OCI-LY3 (cell line): ENCODE results near the gene EPDR1.

Experiments
- H2AFZ ChIP-seq: fragments of 200-600, 300-600 bp; shearing (Covaris generic); 2 replicates; pipeline ENCODE4 v1.6.0; 2014; ENCODE audit warnings: antibody characterized with exemption, low read depth, low read length
- H3K27ac ChIP-seq: fragments of 200-600, 300-600 bp; sonication (generic); 2 replicates; pipeline ENCODE4 v1.5.1; 2014; ENCODE audit warnings: mild to moderate bottlenecking, low read length, moderate library complexity, mixed read lengths
- H3K27me3 ChIP-seq: fragments of 200-600, 300-600 bp; sonication (generic); 2 replicates; pipeline ENCODE4 v1.6.1; 2014; ENCODE audit warnings: low read depth, low read length, mixed read lengths
- H3K36me3 ChIP-seq: fragments of 200-600, 300-600 bp; sonication (generic); replicated peaks from 2 replicates; pipeline ENCODE3; 2014; ENCODE audit warnings: low read depth, low read length, mixed read lengths
- H3K4me1 ChIP-seq: fragments of 300-600, 200-600 bp; sonication (generic); 2 replicates; pipeline ENCODE4 v1.6.1; 2014; ENCODE audit warnings: low read length, mixed read lengths
- H3K4me2 ChIP-seq: fragments of 200-600, 300-600 bp; sonication (generic); 2 replicates; pipeline ENCODE4 v1.6.1; 2014; ENCODE audit warnings: low read length, mixed read lengths
- H3K4me3 ChIP-seq: fragments of 300-600, 200-600 bp; sonication (generic); 2 replicates; pipeline ENCODE4 v1.5.1; 2014; ENCODE audit warnings: antibody characterized with exemption, mild to moderate bottlenecking, low read length, moderate library complexity
- H3K79me2 ChIP-seq: fragments of 300-600, 200-600 bp; shearing (Covaris generic); 2 replicates; pipeline ENCODE4 v1.6.1; 2014; ENCODE audit warnings: mild to moderate bottlenecking, low read length, mixed read lengths
- H3K9ac ChIP-seq: fragments of 300-600, 200-600 bp; shearing (Covaris generic); 2 replicates; pipeline ENCODE4 v1.6.0; 2014; ENCODE audit warnings: mild to moderate bottlenecking, low read length, moderate library complexity
- H3K9me3 ChIP-seq: fragments of 200-600, 300-600 bp; shearing (Covaris generic); 2 replicates; pipeline ENCODE4 v1.6.1; 2014; ENCODE audit warnings: low read length, mixed read lengths; ENCODE audit not compliant: insufficient read depth
- H4K20me1 ChIP-seq: fragments of 200-600, 300-600 bp; sonication (generic); 2 replicates; pipeline ENCODE4 v1.6.1; 2016; ENCODE audit warnings: low read length, mixed read lengths; ENCODE audit not compliant: insufficient read depth
- EZH2phosphoT487 ChIP-seq: fragments of 200-600 bp; shearing (Covaris generic); IDR thresholded peaks from 2 replicates; pipeline ENCODE4 v1.6.1; 2018; ENCODE audit warnings: antibody characterized with exemption, mixed run types, low read depth
- TF ChIP-seq, protein P1 (sequence below): fragments of 200-600, 300-600 bp; sonication (generic); IDR thresholded peaks from 2 replicates; pipeline ENCODE4 v1.5.1; 2014; ENCODE audit warnings: antibody characterized with exemption, low read length, low read depth

The EPDR1 gene

DNA sequence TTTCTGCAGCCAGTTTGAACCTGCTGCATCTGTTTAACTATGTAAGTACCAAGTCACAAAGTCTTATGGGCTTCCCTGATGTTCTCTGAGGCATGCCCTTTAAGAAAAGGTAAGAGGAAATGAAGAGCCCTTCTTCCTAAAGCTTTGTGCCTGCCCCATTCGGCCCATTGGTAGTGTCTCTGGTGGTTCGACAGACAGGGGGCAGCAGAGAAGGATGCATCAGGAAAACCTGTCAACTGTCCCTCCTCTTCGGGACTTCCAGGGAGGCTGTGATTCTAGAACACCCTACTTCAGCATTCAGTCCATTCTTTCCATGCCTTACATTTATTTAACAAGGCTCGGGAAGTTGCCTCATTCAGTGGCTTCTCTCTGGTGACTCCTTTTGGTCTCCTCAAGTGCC lies 1.9 kb upstream of the EPDR1 start:
- H3K4me3 ChIP-seq = no peak overlapping the region
- TF ChIP-seq, protein P1, sequence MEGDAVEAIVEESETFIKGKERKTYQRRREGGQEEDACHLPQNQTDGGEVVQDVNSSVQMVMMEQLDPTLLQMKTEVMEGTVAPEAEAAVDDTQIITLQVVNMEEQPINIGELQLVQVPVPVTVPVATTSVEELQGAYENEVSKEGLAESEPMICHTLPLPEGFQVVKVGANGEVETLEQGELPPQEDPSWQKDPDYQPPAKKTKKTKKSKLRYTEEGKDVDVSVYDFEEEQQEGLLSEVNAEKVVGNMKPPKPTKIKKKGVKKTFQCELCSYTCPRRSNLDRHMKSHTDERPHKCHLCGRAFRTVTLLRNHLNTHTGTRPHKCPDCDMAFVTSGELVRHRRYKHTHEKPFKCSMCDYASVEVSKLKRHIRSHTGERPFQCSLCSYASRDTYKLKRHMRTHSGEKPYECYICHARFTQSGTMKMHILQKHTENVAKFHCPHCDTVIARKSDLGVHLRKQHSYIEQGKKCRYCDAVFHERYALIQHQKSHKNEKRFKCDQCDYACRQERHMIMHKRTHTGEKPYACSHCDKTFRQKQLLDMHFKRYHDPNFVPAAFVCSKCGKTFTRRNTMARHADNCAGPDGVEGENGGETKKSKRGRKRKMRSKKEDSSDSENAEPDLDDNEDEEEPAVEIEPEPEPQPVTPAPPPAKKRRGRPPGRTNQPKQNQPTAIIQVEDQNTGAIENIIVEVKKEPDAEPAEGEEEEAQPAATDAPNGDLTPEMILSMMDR = no peak
- TF ChIP-seq EZH2phosphoT487 = no peak
- no peaks in the 10 kb centered on the region for H3K79me2 ChIP-seq
- no peaks in the 10 kb centered on the region for H4K20me1 ChIP-seq
- H3K4me1 ChIP-seq = peaks cover 5% of the 10 kb centered on the region
- H3K36me3 ChIP-seq = no peaks in the 10 kb centered on the region
- no peaks in the 10 kb centered on the region for H3K9me3 ChIP-seq
- H3K27me3 ChIP-seq = peaks cover 30% of the 10 kb centered on the region
- H3K9ac ChIP-seq = no peak overlapping the region
- H3K27ac ChIP-seq = no peak overlapping the region
- H3K4me2 ChIP-seq = no peak overlapping the region
- H2AFZ ChIP-seq = no peak overlapping the region

DNA sequence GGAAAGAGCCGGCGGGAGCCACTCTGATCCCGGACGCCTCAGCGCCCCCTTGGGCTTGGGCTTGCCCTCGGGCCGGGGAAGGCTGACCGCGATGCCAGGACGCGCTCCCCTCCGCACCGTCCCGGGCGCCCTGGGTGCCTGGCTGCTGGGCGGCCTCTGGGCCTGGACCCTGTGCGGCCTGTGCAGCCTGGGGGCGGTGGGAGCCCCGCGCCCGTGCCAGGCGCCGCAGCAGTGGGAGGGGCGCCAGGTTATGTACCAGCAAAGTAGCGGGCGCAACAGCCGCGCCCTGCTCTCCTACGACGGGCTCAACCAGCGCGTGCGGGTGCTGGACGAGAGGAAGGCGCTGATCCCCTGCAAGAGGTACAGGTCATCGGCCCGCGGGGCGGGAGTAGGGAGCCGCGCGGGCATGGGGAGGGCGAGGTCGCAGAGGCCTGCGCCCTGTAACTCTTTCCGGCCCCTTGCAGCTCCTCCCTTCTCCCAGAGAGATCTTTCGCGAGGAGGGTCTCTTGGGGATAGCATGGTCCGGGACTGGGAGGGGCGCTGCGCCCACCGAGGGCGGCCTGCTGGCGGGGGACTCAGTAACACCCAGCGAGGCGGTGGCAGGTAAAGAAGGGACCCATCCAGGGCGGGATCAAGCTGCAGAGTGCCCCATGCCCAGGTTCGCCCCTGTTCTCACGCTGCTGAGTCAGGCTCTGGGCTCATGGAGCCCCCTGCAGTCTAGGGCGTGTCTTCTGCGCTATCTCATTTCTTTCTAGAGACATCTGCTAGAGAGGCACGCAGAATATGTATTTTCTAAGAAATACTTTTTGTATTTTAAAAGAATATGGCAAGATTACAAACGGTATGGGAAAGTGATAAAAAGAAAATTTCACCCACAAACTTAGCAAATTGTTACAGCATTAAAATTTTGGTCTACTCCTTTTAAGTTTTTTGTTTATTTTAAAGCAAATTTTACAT lies 687 bp downstream of the EPDR1 start:
- Histone ChIP-seq H2AFZ (no peak overlapping the region), H4K20me1 (no peaks in the 10 kb centered on the region), H3K79me2 (no peaks in the 10 kb centered on the region), H3K4me3 (no peak overlapping the region), H3K27me3 (peaks cover 33% of the 10 kb centered on the region), H3K27ac (no peak overlapping the region), H3K36me3 (no peaks in the 10 kb centered on the region), H3K9ac (no peak overlapping the region), H3K4me1 (no peaks in the 10 kb centered on the region), H3K9me3 (0 out of 2 replicates have a peak, but pooled peaks cover 5% of the 10 kb centered on the region), H3K4me2 (no peak overlapping the region)
- TF ChIP-seq, protein P1 = no peak
- no peak for TF ChIP-seq EZH2phosphoT487

DNA sequence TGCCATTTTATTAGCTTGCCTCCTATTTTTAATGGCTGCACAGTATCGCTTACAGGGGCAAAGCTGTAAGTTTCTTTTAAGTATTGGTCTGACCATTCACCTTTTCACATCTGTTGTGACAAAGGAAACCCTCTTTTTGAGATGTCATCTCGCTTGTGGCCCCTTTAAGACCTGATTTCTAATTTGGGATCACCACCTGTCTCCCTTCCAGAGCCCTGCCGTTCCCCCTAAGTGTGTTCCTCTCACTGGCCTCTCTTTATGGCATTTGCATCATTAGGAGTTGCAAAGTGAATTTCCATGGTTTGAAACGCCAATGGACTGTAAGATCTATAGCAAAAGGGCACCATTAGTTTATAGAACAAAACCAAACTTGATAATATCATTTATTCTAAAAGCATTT lies 1.4 kb downstream of the EPDR1 start:
- no peak overlapping the region for H3K9ac ChIP-seq

DNA sequence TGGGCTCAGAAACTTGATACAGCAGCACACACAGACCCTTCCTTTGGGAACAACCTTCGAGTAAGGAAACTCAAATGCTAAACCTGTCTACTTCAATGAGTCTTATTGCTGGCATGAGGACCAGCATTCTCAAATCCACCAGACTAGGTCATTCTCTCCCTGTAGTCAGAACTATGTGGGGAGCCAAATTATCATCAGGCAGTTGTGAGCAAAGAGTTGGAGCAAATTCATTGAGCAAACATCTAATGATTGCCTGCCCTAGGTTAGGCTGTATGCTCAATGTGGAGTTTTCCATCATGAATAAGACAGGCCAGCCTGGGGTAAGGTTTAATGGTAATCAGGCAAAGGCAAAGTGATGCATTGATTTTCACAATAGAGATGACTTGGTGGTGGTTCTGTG lies 3.6 kb downstream of the EPDR1 start:
- Histone ChIP-seq H3K9me3 (0 out of 2 replicates have a peak, but pooled peaks cover 6% of the 10 kb centered on the region), H3K4me2 (no peak overlapping the region), H3K4me1 (no peaks in the 10 kb centered on the region), H3K27me3 (peaks cover 29% of the 10 kb centered on the region), H3K36me3 (no peaks in the 10 kb centered on the region), H3K4me3 (no peak overlapping the region), H2AFZ (no peak overlapping the region), H3K9ac (no peak overlapping the region), H3K79me2 (no peaks in the 10 kb centered on the region), H4K20me1 (no peaks in the 10 kb centered on the region), H3K27ac (no peak overlapping the region)
- TF ChIP-seq, protein P1 = no peak
- TF ChIP-seq EZH2phosphoT487 = no peak

More for the DNA sequence above, 1.4 kb downstream of the EPDR1 start:
- H3K4me1 ChIP-seq = no peaks in the 10 kb centered on the region
- no peaks in the 10 kb centered on the region for H3K79me2 ChIP-seq
- no peak for TF ChIP-seq EZH2phosphoT487
- TF ChIP-seq, protein P1 = no peak
- H3K9me3 ChIP-seq = 0 out of 2 replicates have a peak, but pooled peaks cover 6% of the 10 kb centered on the region
- no peaks in the 10 kb centered on the region for H4K20me1 ChIP-seq
- no peak overlapping the region for H2AFZ ChIP-seq
- H3K36me3 ChIP-seq = no peaks in the 10 kb centered on the region
- H3K27me3 ChIP-seq = peaks cover 35% of the 10 kb centered on the region
- H3K27ac ChIP-seq = no peak overlapping the region
- no peak overlapping the region for H3K4me2 ChIP-seq
- H3K4me3 ChIP-seq = no peak overlapping the region
